ACC112 (cell line): ENCODE data around the gene EAPP.
"Not testable (repeated sequence)": the region's sequence is repeated elsewhere in the genome, so short reads cannot be mapped to it uniquely, and the experiment has no call there.

ENCODE experiments used
- H2AFZ ChIP-seq: fragments of 200-600 bp; sonication (generic); one replicate; pipeline ENCODE4 v1.6.0; 2017; ENCODE audit warnings: antibody characterized with exemption, low read length; ENCODE audit not compliant: unreplicated experiment
- H3K27ac ChIP-seq: fragments of 200-600 bp; sonication (generic); 2 replicates; pipeline ENCODE4 v1.5.1; 2014; ENCODE audit warnings: low read depth, mild to moderate bottlenecking, antibody characterized with exemption, low read length, moderate library complexity
- H3K27me3 ChIP-seq: fragments of 200-600 bp; sonication (generic); 2 replicates; pipeline ENCODE4 v1.6.1; 2014; ENCODE audit warnings: mild to moderate bottlenecking, antibody characterized with exemption, low read length, moderate library complexity, mixed read lengths; ENCODE audit not compliant: insufficient read depth
- H3K36me3 ChIP-seq: fragments of 200-600 bp; sonication (generic); 2 replicates; pipeline ENCODE4 v1.6.1; 2016; ENCODE audit warnings: mild to moderate bottlenecking, antibody characterized with exemption, low read length, moderate library complexity, mixed read lengths; ENCODE audit not compliant: insufficient read depth
- H3K4me1 ChIP-seq: fragments of 200-600 bp; sonication (generic); one replicate; pipeline ENCODE4 v1.6.1; 2016; ENCODE audit warnings: low read length, mixed read lengths; ENCODE audit not compliant: insufficient read depth, unreplicated experiment, control insufficient read depth
- H3K4me3 ChIP-seq: fragments of 200-600 bp; sonication (generic); 2 replicates; pipeline ENCODE4 v1.5.1; 2014; ENCODE audit warnings: mild to moderate bottlenecking, low read depth, low read length
- H3K79me2 ChIP-seq: fragments of 200-600 bp; sonication (generic); one replicate; pipeline ENCODE4 v1.6.0; 2016; ENCODE audit warnings: low read length; ENCODE audit not compliant: control insufficient read depth, unreplicated experiment, insufficient read depth

The EAPP gene

DNA sequence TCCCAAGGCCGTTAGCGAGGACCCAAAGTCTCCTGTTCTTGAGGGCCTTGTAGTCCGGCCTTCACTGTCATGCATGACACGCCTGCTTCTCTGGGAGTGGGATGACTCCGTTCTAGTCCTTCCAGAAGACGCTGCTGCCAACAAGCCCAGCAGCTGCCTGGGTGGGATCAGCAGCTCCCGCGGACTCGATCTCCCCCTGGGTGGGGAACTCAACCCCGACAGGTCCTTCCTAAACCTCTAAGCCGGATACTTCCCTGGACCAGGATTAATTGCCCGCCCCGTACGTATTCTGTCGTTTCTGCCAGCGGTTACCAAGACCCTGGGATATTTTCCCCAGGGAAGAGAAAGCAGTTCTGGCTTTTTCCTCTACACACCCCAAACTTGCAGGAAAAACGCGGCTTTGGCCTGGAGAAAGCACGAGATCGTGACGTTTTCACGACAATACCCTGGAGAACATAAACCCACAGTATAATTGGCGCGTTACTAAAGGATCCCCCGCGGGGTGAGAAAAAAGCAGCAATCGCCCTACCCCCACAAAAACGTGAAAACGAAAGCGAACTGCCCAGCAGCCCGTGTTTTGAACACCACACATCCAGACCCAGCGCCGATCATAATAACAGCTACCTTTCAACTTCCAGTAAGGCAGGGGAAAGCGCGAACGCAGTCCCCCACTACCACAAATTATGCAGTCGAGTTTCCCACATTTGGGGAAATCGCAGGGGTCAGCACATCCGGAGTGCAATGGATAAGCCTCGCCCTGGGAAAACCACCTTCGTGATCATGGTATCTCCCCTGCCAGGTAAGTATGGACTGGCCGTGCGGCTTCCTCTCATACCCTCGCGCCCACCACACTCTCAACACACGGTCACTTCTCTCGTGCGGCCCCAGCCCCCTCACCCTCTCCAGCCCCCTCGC lies 16.3 kb upstream of the EAPP start:
- not testable (repeated sequence) for H3K27ac ChIP-seq, H3K27me3 ChIP-seq, H3K4me3 ChIP-seq

DNA sequence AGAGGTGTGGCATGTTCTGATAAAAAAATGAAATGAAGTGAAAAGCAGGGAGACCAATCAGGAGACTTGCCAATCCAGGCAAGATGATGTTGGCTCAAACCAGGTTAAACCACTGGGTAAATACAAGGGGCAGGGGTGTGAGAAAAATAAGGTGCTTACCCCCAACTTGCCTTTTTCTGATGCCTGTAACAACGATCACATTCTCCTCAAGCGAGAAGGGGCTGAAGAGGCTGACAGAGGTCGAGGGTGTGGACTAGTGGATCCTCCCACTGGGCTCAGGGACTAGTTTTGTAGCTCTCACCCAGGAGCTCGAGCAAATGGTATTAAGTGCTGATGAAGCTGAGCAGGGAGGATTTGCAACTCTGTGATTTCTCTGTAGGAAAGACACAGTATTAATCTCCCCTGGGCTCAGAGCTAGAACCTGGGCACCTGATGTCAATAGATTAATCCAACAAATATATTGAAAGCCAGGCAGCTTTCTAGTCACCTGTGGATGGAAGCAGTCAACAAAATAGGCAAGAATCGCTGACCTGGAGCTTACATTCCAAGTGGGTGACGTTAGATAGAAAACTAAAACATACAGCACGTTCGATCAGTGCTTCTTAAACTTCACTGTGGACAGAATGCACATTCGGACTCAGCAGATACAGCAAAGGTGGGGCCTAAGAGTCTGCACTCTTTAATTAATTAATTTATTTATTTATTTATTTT lies 15.2 kb upstream of the EAPP start:
- H3K27me3 ChIP-seq, result no peaks in the 10 kb centered on the region
- H2AFZ ChIP-seq, result no peak overlapping the region
- peak overlapping the region; percentile 29 for H3K27ac ChIP-seq
- H3K36me3 ChIP-seq, result no peaks in the 10 kb centered on the region
- no peaks in the 10 kb centered on the region for H3K79me2 ChIP-seq
- peaks cover 9% of the 10 kb centered on the region for H3K4me1 ChIP-seq
- H3K4me3 ChIP-seq, result peak overlapping the region; percentile 23

More for the DNA sequence above, 16.3 kb upstream of the EAPP start:
- H2AFZ ChIP-seq, H3K4me1 ChIP-seq, H3K36me3 ChIP-seq, H3K79me2 ChIP-seq: not testable (repeated sequence)

DNA sequence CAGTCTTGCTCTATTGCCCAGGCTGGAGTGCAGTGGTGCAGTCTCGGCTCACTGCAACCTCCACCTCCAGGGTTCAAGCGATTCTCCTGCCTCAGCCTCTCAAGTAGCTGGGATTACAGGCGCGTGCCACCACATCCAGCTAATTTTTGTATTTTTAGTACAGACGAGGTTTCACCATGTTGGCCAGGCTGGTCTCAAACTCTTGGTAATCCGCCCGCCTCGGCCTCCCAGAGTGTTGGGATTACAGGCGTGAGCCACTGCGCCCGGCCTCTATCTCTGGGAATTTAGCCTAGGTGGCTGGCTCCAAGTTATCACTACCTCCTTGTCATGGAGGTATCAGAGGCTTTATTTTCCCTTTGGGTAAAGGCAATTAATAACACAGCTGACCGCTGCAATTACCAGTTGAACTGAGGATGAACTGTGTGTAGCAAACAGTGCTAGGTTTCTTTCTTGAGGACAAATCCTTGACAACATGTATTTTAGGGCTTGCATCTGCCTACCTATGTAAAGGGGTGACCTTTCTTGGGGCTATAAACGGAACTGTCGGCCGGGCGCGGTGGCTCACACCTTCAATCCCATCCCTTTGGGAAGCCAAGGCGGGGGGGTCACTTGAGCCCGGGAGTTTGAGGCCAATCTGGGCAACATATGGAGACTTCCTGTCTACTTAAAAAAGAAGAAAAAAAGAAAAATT lies 9.9 kb upstream of the EAPP start:
- H3K4me1 ChIP-seq, H3K79me2 ChIP-seq, H3K27me3 ChIP-seq, H3K4me3 ChIP-seq, H2AFZ ChIP-seq, H3K36me3 ChIP-seq, H3K27ac ChIP-seq: not testable (repeated sequence)

DNA sequence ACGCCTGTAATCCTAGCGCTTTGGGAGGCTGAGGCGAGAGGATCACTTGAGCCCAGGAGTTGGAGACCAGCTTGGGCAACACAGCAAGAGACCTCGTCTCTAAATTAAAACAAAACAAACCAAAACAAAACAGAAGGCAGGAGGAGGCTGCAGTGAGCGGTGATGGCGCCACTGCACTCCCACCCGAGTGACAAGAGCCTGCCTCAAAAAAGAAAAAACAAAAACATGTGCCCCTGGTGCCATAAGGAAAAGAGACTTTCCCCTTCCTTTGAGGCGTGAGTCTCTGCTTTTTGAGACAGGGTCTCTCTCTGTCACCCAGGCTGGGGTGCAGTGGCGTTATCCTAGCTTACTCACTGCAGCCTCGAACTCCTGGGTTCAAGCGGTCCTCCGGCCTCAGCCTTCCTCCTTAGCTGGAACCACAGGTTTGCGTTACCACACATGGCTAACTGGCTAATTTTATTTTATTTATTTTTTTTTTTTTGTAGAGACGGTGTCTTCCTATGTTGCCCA lies 9.0 kb upstream of the EAPP start:
- Histone ChIP-seq H3K79me2 (no peaks in the 10 kb centered on the region), H3K27ac (no peak overlapping the region)

DNA sequence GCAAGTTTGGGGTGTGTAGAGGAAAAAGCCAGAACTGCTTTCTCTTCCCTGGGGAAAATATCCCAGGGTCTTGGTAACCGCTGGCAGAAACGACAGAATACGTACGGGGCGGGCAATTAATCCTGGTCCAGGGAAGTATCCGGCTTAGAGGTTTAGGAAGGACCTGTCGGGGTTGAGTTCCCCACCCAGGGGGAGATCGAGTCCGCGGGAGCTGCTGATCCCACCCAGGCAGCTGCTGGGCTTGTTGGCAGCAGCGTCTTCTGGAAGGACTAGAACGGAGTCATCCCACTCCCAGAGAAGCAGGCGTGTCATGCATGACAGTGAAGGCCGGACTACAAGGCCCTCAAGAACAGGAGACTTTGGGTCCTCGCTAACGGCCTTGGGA lies 7.6 kb upstream of the EAPP start:
- not testable (repeated sequence) for H3K36me3 ChIP-seq, H2AFZ ChIP-seq, H3K79me2 ChIP-seq, H3K27ac ChIP-seq, H3K4me3 ChIP-seq, H3K4me1 ChIP-seq, H3K27me3 ChIP-seq

More for the DNA sequence above, 9.0 kb upstream of the EAPP start:
- Histone ChIP-seq H3K27me3 (no peaks in the 10 kb centered on the region), H3K4me3 (no peak overlapping the region), H3K4me1 (no peaks in the 10 kb centered on the region), H3K36me3 (no peaks in the 10 kb centered on the region), H2AFZ (no peak overlapping the region)

DNA sequence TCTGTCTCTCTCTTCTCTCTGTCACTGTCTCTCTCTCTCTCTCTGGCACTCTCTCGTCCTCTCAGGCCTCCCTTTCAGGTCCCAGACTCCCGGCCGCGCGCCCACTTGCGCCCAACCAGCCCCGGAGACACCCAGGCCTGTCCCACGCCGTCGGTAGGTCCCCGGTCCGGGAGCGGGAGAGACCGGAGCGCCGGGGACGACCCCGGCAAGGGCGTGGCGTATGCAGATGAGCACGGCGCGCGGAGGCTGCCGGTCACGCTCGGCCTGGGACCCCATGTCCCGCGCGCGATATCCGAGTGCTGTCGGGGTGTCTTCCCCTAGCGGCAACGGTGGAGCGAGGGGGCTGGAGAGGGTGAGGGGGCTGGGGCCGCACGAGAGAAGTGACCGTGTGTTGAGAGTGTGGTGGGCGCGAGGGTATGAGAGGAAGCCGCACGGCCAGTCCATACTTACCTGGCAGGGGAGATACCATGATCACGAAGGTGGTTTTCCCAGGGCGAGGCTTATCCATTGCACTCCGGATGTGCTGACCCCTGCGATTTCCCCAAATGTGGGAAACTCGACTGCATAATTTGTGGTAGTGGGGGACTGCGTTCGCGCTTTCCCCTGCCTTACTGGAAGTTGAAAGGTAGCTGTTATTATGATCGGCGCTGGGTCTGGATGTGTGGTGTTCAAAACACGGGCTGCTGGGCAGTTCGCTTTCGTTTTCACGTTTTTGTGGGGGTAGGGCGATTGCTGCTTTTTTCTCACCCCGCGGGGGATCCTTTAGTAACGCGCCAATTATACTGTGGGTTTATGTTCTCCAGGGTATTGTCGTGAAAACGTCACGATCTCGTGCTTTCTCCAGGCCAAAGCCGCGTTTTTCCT lies 7.0 kb upstream of the EAPP start:
- not testable (repeated sequence) for H3K36me3 ChIP-seq, H3K4me1 ChIP-seq, H3K79me2 ChIP-seq, H3K27me3 ChIP-seq, H3K27ac ChIP-seq, H3K4me3 ChIP-seq, H2AFZ ChIP-seq

DNA sequence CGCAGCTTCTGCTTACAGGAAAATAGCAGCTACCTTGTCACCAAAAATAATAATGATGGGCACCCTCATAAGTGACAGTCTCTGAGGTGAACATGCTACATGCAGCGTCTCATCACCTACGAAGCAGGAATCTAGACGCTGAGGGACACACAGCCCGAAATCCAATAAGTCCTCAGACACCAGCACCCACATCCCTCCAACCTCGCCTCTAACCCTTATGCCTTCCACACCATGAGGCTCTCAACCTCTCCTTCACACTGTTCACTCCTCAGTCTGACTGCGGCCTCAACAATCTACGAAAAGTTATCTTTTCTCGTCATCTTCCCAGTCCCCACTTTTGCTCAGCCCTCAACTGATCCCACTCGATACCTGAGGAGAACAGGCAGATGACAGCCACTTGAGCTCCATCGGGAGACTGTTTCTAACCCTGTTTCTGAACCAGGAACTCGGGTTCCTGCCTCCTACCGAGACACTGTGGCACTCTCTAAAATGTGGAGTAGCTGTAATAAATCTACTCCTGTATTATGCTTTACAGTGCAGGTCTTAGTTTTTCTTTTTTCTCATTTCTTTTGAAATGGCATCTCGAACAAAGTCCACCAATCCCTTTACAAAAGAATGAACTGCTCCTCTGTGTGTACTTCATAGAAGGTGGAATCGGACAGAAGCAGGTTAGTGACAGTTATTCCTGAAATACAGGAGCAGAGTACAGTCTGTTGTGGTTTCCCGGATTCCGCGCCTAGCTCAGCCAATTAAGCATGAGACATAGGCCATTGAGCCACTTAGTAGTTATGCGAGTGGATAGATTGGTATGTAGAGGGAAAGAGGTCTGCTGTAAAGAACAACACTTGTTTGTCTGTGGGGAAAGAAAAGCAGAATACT lies 919 bp upstream of the EAPP start:
- Histone ChIP-seq H3K79me2 (peaks cover 22% of the 10 kb centered on the region), H3K27ac (peak overlapping the region; percentile 35; the same call in 1 of the 2 replicates), H2AFZ (peak overlapping the region; percentile 59), H3K4me3 (peak overlapping the region; percentile 89), H3K4me1 (peaks cover 12% of the 10 kb centered on the region)
- not testable (repeated sequence) for H3K27me3 ChIP-seq, H3K36me3 ChIP-seq

DNA sequence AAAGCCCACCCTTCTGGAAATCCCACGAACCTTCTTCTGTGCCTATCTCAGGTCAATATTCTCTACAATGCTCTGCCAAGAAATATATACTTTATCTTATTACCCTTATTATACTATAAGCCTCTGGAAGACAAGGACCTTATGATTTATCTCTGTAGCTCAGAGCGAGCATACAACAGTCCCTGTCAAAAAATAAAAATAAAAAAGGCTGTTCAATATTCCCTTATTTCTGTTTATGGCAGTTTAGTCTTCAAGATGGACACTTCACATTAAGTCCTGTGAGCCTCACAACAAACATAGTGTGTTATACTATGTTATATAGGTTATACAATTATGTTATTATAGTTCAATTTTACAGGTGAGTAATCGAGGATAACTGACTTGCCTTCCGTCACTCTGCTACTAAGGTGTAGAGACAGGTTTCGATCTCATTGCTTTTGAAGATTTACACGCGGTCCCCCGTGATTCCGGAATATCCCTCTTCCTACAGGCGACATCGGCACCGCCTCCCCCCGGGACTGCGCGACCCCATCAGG lies 562 bp downstream of the EAPP start:
- H3K36me3 ChIP-seq, result peaks cover 4% of the 10 kb centered on the region; the same call in 1 of the 2 replicates
- H3K79me2 ChIP-seq, result peaks cover 22% of the 10 kb centered on the region
- peak overlapping the region; percentile 79 for H2AFZ ChIP-seq
- H3K4me1 ChIP-seq, result peaks cover 12% of the 10 kb centered on the region
- H3K27ac ChIP-seq, result peak overlapping the region; percentile 70
- H3K4me3 ChIP-seq, result peak overlapping the region; percentile 89
- H3K27me3 ChIP-seq, result no peaks in the 10 kb centered on the region

DNA sequence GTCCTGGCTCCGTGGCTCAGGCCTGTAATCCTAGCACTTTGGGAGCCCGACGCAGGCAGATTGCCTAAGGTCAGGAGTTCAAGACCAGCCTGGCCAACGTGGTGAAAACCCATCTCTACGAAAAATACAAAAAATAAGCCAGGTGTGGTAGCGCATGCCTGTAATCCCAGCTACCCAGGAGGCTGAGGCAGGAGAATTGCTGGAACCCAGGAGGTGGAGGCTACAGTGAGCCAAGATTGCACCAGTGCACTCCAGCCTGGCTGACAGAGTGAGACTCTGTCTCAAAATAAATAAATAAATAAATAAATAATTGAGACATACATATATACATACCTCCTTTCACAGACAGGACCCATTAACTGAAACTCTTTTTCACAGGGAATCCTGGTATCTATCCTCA lies 1.4 kb downstream of the EAPP start:
- H3K27ac ChIP-seq, H3K27me3 ChIP-seq, H2AFZ ChIP-seq, H3K36me3 ChIP-seq: not testable (repeated sequence)
- peaks cover 12% of the 10 kb centered on the region for H3K4me1 ChIP-seq
- peak overlapping the region; percentile 89 for H3K4me3 ChIP-seq
- peaks cover 22% of the 10 kb centered on the region for H3K79me2 ChIP-seq
